H1 (cell line): ENCODE data around the gene SHROOM3. TPM values are rescaled to one million over a fixed set of nuclear protein-coding genes. Genes with fewer than 3 reads are reported as not detected.

Experiments
- CTCF ChIA-PET: fragments of 300-600 bp; sonication (Branson Sonifier 250); formaldehyde crosslinking; loops from one replicate; lab custom pipeline; 2021; ENCODE audit not compliant: partially characterized antibody; lab: Charles Lee
- POLR2A ChIA-PET: fragments of 300-600 bp; sonication (Branson Sonifier 250); formaldehyde crosslinking; loops from one replicate; lab custom pipeline; 2021; ENCODE audit warnings: inconsistent platforms; ENCODE audit not compliant: partially characterized antibody; lab: Charles Lee
- DNase-seq, 2 experiments: peaks; one replicate each; pipeline versions ENCODE4 v3.0.0 to v3.0.0-alpha.2; 2010 to 2022; ENCODE audit warnings: low spot score in 2 of 2, low read depth in 1 of 2, mixed read lengths in 1 of 2
- FAIRE-seq: peaks from 2 replicates; lab custom pipeline; 2011; peaks lifted over from hg19 to GRCh38; lab: Jason Lieb, UNC
- H2AFZ ChIP-seq: 2 replicates; pipeline ENCODE4 v1.8.1; 2012; ENCODE audit warnings: low read length, inconsistent platforms
- H2AK5ac ChIP-seq: 2 replicates; pipeline ENCODE4 v1.6.1; 2013; ENCODE audit warnings: low read depth, low read length
- H2BK120ac ChIP-seq: replicated peaks from 2 replicates; pipeline ENCODE3; 2013; ENCODE audit warnings: low read depth, low read length, inconsistent platforms
- H2BK12ac ChIP-seq: 2 replicates; pipeline ENCODE4 v1.6.1; 2013; ENCODE audit warnings: low read depth, low read length
- H2BK15ac ChIP-seq: 2 replicates; pipeline ENCODE4 v1.6.1; 2013; ENCODE audit warnings: low read length
- H2BK20ac ChIP-seq: 2 replicates; pipeline ENCODE4 v1.6.1; 2013; ENCODE audit warnings: low read length
- H2BK5ac ChIP-seq: 2 replicates; pipeline ENCODE4 v1.6.1; 2013; ENCODE audit warnings: low read depth, low read length
- H3K14ac ChIP-seq: 2 replicates; pipeline ENCODE4 v1.6.1; 2013; ENCODE audit warnings: inconsistent platforms; ENCODE audit not compliant: insufficient read length
- H3K18ac ChIP-seq: 2 replicates; pipeline ENCODE4 v1.6.1; 2013; ENCODE audit warnings: low read length; ENCODE audit errors: extremely low read depth
- H3K23ac ChIP-seq: 2 replicates; pipeline ENCODE4 v1.6.1; 2013; ENCODE audit warnings: inconsistent platforms; ENCODE audit not compliant: insufficient read length
- H3K23me2 ChIP-seq: 2 replicates; pipeline ENCODE4 v1.6.1; 2013; ENCODE audit warnings: low read depth, low read length
- H3K27ac ChIP-seq: 2 replicates; pipeline ENCODE4 v1.6.1; 2011; ENCODE audit warnings: low read depth, low read length, inconsistent platforms
- H3K27me3 ChIP-seq, 4 experiments: replicated peaks in 1 of 4; 1 replicate in 1 of 4; 2 replicates in 3 of 4; pipeline versions ENCODE4 v1.6.1 to v1.8.1; 2011 to 2013; ENCODE audit warnings: low read length in 3 of 4, mild to moderate bottlenecking in 3 of 4, inconsistent platforms in 2 of 4, mixed read lengths in 2 of 4, moderate library complexity in 1 of 4; ENCODE audit not compliant: control insufficient read depth in 3 of 4, insufficient read depth in 3 of 4; ENCODE audit errors: extremely low read depth in 1 of 4
- H3K36me3 ChIP-seq, 4 experiments: 2 replicates each; pipeline versions ENCODE4 v1.6.1 to v1.8.1; 2011 to 2013; ENCODE audit warnings: mild to moderate bottlenecking in 4 of 4, low read length in 3 of 4, moderate library complexity in 2 of 4, control low read depth in 1 of 4, inconsistent platforms in 1 of 4; ENCODE audit not compliant: insufficient read depth in 4 of 4, control insufficient read depth in 2 of 4
- H3K4ac ChIP-seq: replicated peaks from 2 replicates; pipeline ENCODE3; 2013; ENCODE audit warnings: low read length, low read depth, mixed read lengths, inconsistent platforms; ENCODE audit not compliant: insufficient read length
- H3K4me1 ChIP-seq, 4 experiments: replicated peaks in 1 of 4; 1 replicate in 1 of 4; 2 replicates in 3 of 4; pipeline versions ENCODE4 v1.6.1 to v1.8.1; 2011 to 2013; ENCODE audit warnings: low read length in 3 of 4, inconsistent platforms in 2 of 4, mixed read lengths in 1 of 4; ENCODE audit not compliant: insufficient read depth in 4 of 4, control insufficient read depth in 3 of 4
- H3K4me2 ChIP-seq, 2 experiments: 2 replicates each; pipeline versions ENCODE4 v1.6.1 to v1.8.1; 2011 to 2013; ENCODE audit warnings: low read depth in 2 of 2, low read length in 2 of 2, control low read depth in 1 of 2, inconsistent platforms in 1 of 2, mild to moderate bottlenecking in 1 of 2; ENCODE audit not compliant: insufficient read depth in 1 of 2
- H3K4me3 ChIP-seq, 4 experiments: fragments of 200-600, 300-600 bp in 1 of 4; sonication (generic), shearing (Covaris generic), sonication (Bioruptor Twin) in 1 of 4; 2 replicates each; pipeline versions ENCODE4 v1.5.1 to v1.8.1; 2011 to 2016; ENCODE audit warnings: low read length in 4 of 4, low read depth in 3 of 4, control low read depth in 2 of 4, inconsistent platforms in 2 of 4, mild to moderate bottlenecking in 2 of 4, mixed read lengths in 1 of 4, moderate library complexity in 1 of 4; ENCODE audit not compliant: insufficient read depth in 2 of 4; ENCODE audit errors: extremely low read depth in 1 of 4
- H3K56ac ChIP-seq: replicated peaks from 2 replicates; pipeline ENCODE3; 2013; ENCODE audit warnings: low read depth, mild to moderate bottlenecking, mixed read lengths, low read length, inconsistent platforms; ENCODE audit not compliant: insufficient read length
- H3K79me1 ChIP-seq: 2 replicates; pipeline ENCODE4 v1.6.1; 2013; ENCODE audit warnings: low read depth, low read length, control low read depth
- H3K79me2 ChIP-seq, 2 experiments: 2 replicates each; pipeline versions ENCODE4 v1.6.1 to v1.8.1; 2012 to 2013; ENCODE audit warnings: low read length in 2 of 2, mild to moderate bottlenecking in 2 of 2, inconsistent platforms in 1 of 2; ENCODE audit not compliant: insufficient read depth in 2 of 2, control insufficient read depth in 1 of 2
- H3K9ac ChIP-seq, 4 experiments: replicated peaks in 1 of 4; 1 replicate in 1 of 4; 2 replicates in 3 of 4; pipeline versions ENCODE4 v1.6.1 to v1.8.1; 2011 to 2013; ENCODE audit warnings: low read depth in 3 of 4, low read length in 3 of 4, control low read depth in 2 of 4, mild to moderate bottlenecking in 2 of 4, moderate library complexity in 2 of 4, inconsistent platforms in 1 of 4; ENCODE audit errors: extremely low read depth in 1 of 4
- H3K9me3 ChIP-seq, 2 experiments: 2 replicates each; pipeline versions ENCODE4 v1.6.1 to v1.8.1; 2012 to 2013; ENCODE audit warnings: mild to moderate bottlenecking in 2 of 2, moderate library complexity in 2 of 2, control low read depth in 1 of 2, inconsistent platforms in 1 of 2, low read depth in 1 of 2, low read length in 1 of 2, mixed read lengths in 1 of 2; ENCODE audit not compliant: insufficient read depth in 2 of 2
- H4K20me1 ChIP-seq, 2 experiments: replicated peaks in 1 of 2; 2 replicates each; pipeline versions ENCODE3 to v1.8.1; 2011 to 2013; ENCODE audit warnings: inconsistent platforms in 2 of 2, low read length in 2 of 2, mild to moderate bottlenecking in 1 of 2; ENCODE audit not compliant: insufficient read depth in 2 of 2, control insufficient read depth in 1 of 2
- H4K5ac ChIP-seq: 2 replicates; pipeline ENCODE4 v1.6.1; 2013; ENCODE audit warnings: low read length, low read depth, mixed read lengths, inconsistent platforms; ENCODE audit not compliant: insufficient read length
- H4K8ac ChIP-seq: 2 replicates; pipeline ENCODE4 v1.8.0; 2013; ENCODE audit warnings: mild to moderate bottlenecking, moderate library complexity, low read length, inconsistent platforms; ENCODE audit not compliant: insufficient read depth; ENCODE audit errors: extremely low read depth
- H4K91ac ChIP-seq: replicated peaks from 2 replicates; pipeline ENCODE3; 2013; ENCODE audit warnings: low read length, mixed read lengths, inconsistent platforms; ENCODE audit not compliant: insufficient read length
- CBX5 ChIP-seq: fragments of 300-800, 300-1000 bp; sonication (generic); IDR thresholded peaks from 2 replicates; pipeline ENCODE4 v1.7.1; 2016; ENCODE audit warnings: antibody characterized with exemption, low read length, low read depth
- CREB1 ChIP-seq: IDR thresholded peaks from 2 replicates; pipeline ENCODE4 v1.6.1; 2012; ENCODE audit warnings: inconsistent platforms
- POU5F1 ChIP-seq: IDR thresholded peaks from 2 replicates; pipeline ENCODE4 v1.6.1; 2011; ENCODE audit warnings: low read depth, mild to moderate bottlenecking, low read length, moderate library complexity
- SAP30 ChIP-seq: fragments of 300-600 bp; sonication (generic); IDR thresholded peaks from 2 replicates; pipeline ENCODE4 v1.7.1; 2012; ENCODE audit warnings: low read length, moderate library complexity, mild to moderate bottlenecking, inconsistent platforms; ENCODE audit not compliant: insufficient read depth, insufficient replicate concordance
- WGBS, 2 experiments: shearing (Covaris generic) in 1 of 2; methylation state at CpG; one replicate each; pipeline versions ENCODE4 v1.1.6 to v1.1.7; 2013 to 2015; ENCODE audit warnings: low lambda C conversion rate in 2 of 2, mixed read lengths in 2 of 2, inconsistent platforms in 1 of 2, low coverage in 1 of 2, missing lambda C conversion rate in 1 of 2; ENCODE audit not compliant: insufficient replicate concordance in 2 of 2, insufficient coverage in 1 of 2, insufficient read length in 1 of 2; ENCODE audit errors: extremely low coverage in 1 of 2, missing lambda C conversion rate in 1 of 2; 5-methylcytosine and 5-hydroxymethylcytosine counted together
- polyA plus RNA-seq, 7 experiments: library from polyadenylated mRNA; depleted of rRNA in 3 of 7; stranded (reverse) in 5 of 7; unstranded in 2 of 7; fragments of >200 nt in 5 of 7; fragments of 200-250 nt in 2 of 7; gene quantifications; 1 replicate in 5 of 7; 2 replicates in 1 of 7; 4 replicates in 1 of 7; pipeline versions ENCODE4 v1.2.1 to v1.2.3, GENCODE V29; 2011 to 2013; ENCODE audit warnings: missing spikeins in 2 of 7, mixed read lengths in 2 of 7
- total RNA-seq: library from RNA; stranded (reverse); fragmentation: NEBNext Ultra II Directional; extraction: Animal tissue kit (Norgen Biotek cat#: 25700); gene quantifications from 2 replicates; pipeline ENCODE4 v1.2.1, GENCODE V29; 2021

Gene SHROOM3
- total and polyA plus RNA-seq, 2 of the 8 experiments (the other 6 are each of a cell fraction or from before 2014, with no cell fraction given): 15.8 to 34.0 TPM

GRCh38 chr4:76607846-76608245, 172.8 kb downstream of the SHROOM3 start:
- ChIA-PET CTCF (interaction anchor here (1.3 to 1.5 kb wide), 2 partner anchors 118 to 126 kb away, joined by 3 read pairs; no protein-coding TSS in a partner anchor), POLR2A (interaction anchor here (1.8 kb wide), 1 partner anchor 17 kb away, joined by 7 read pairs; no protein-coding TSS in a partner anchor)
- DNase-seq: no peak
- H3K79me2 ChIP-seq: no peaks in the 10 kb centered on the region
- no peak overlapping the region for H3K4me3 ChIP-seq
- H4K91ac ChIP-seq: peak overlapping the region; percentile 97
- H3K56ac ChIP-seq: no peak overlapping the region
- peak overlapping the region; percentile 65; the same call in 1 of the 2 replicates for H3K18ac ChIP-seq
- 90% methylated on average over 1 of the region's 1 CpG; no CpG with 5 or more reads in 1 of the 2 experiments for WGBS, 2 experiments
- H4K8ac ChIP-seq: peak overlapping the region; percentile 82; the same call in 1 of the 2 replicates
- H3K9ac ChIP-seq: no peak overlapping the region
- H3K23ac ChIP-seq: peak overlapping the region; percentile 28
- no peaks in the 10 kb centered on the region for H3K27me3 ChIP-seq
- H3K4ac ChIP-seq: peak overlapping the region; percentile 76
- H2BK20ac ChIP-seq: peak overlapping the region; percentile 40; the same call in 1 of the 2 replicates
- H2AFZ ChIP-seq: no peak overlapping the region
- H2BK15ac ChIP-seq: 0 out of 2 replicates have a peak overlapping the region, but pooled peaks have one; percentile 18
- no peak overlapping the region for H3K14ac ChIP-seq
- H2BK5ac ChIP-seq: peak overlapping the region; percentile 62; the same call in 1 of the 2 replicates
- H2AK5ac ChIP-seq: peak overlapping the region; percentile 87; the same call in 1 of the 2 replicates
- no peaks in the 10 kb centered on the region for H3K23me2 ChIP-seq
- H3K4me2 ChIP-seq: peak overlapping the region; percentile 18 to 30; a peak in 2 of 4 replicates
- H4K5ac ChIP-seq: peak overlapping the region; percentile 68
- H3K9me3 ChIP-seq: no peaks in the 10 kb centered on the region
- peak overlapping the region; percentile 85 for H2BK120ac ChIP-seq
- no peaks in the 10 kb centered on the region for H3K36me3 ChIP-seq
- no peak for FAIRE-seq
- no peak overlapping the region for H3K27ac ChIP-seq
- H3K79me1 ChIP-seq: no peaks in the 10 kb centered on the region
- H2BK12ac ChIP-seq: peak overlapping the region; percentile 91
- H3K4me1 ChIP-seq: peaks cover 17 to 29% (median 24%) of the 10 kb centered on the region in 4 experiments; a peak in 6 of 7 replicates
- TF ChIP-seq SAP30 (no peak), CREB1 (no peak), POU5F1 (no peak), CBX5 (no peak)
- H4K20me1 ChIP-seq: no peaks in the 10 kb centered on the region
